Common myeloid progenitor, CD34-positive (primary cell): Measurements from ENCODE around the gene PTPRN2.

Experiments used
- CTCF ChIA-PET: fragments of 350-600 bp; sonication (Branson Sonifier 250); formaldehyde crosslinking; loops from one replicate; lab custom pipeline; 2021; ENCODE audit warnings: antibody characterized with exemption; lab: Charles Lee
- POLR2A ChIA-PET: fragments of 350-600 bp; sonication (Branson Sonifier 250); formaldehyde crosslinking; loops from one replicate; lab custom pipeline; 2021; ENCODE audit warnings: antibody characterized with exemption; lab: Charles Lee
- DNase-seq, 3 donors: peaks; one replicate each; pipeline versions ENCODE4 v3.0.0 to v3.0.0-alpha.2; 2013
- H3K27ac ChIP-seq, 2 experiments: 1 replicate in 1 of 2; 2 replicates in 1 of 2; pipeline ENCODE4 v1.7.0; 2013; ENCODE audit warnings: inconsistent platforms in 2 of 2, low read length in 2 of 2, mild to moderate bottlenecking in 2 of 2, low read depth in 1 of 2, moderate library complexity in 1 of 2; ENCODE audit not compliant: severe bottlenecking in 2 of 2, insufficient read depth in 1 of 2, poor library complexity in 1 of 2
- H3K27me3 ChIP-seq, 5 experiments: replicated peaks in 2 of 5; 1 replicate in 3 of 5; 2 replicates in 2 of 5; pipeline versions ENCODE4 v1.6.1 to v1.7.0; 2013; ENCODE audit warnings: low read length in 4 of 5, mild to moderate bottlenecking in 2 of 5, moderate library complexity in 2 of 5, inconsistent platforms in 1 of 5; ENCODE audit not compliant: insufficient read depth in 5 of 5, control insufficient read depth in 4 of 5
- H3K36me3 ChIP-seq, 4 experiments: 1 replicate in 2 of 4; 2 replicates in 2 of 4; pipeline versions ENCODE4 v1.6.1 to v1.7.0; 2013; ENCODE audit warnings: low read length in 3 of 4, control low read depth in 1 of 4, mild to moderate bottlenecking in 1 of 4; ENCODE audit not compliant: control insufficient read depth in 4 of 4, insufficient read depth in 4 of 4
- H3K4me1 ChIP-seq, 4 experiments: 1 replicate in 3 of 4; 2 replicates in 1 of 4; pipeline versions ENCODE4 v1.6.1 to v1.7.1; 2013; ENCODE audit warnings: low read length in 3 of 4, mild to moderate bottlenecking in 3 of 4, control low read depth in 1 of 4, inconsistent platforms in 1 of 4, moderate library complexity in 1 of 4; ENCODE audit not compliant: control insufficient read depth in 4 of 4, insufficient read depth in 4 of 4; ENCODE audit errors: control extremely low read depth in 1 of 4
- H3K4me3 ChIP-seq, 7 experiments: 1 replicate in 4 of 7; 2 replicates in 3 of 7; pipeline versions ENCODE4 v1.5.1 to v1.7.0; 2013; ENCODE audit warnings: mild to moderate bottlenecking in 7 of 7, low read length in 6 of 7, moderate library complexity in 6 of 7, inconsistent platforms in 2 of 7, low read depth in 2 of 7, control low read depth in 1 of 7; ENCODE audit not compliant: insufficient read depth in 4 of 7, control insufficient read depth in 1 of 7; ENCODE audit errors: extremely low read depth in 1 of 7
- H3K9me3 ChIP-seq, 5 experiments: 1 replicate in 4 of 5; 2 replicates in 1 of 5; pipeline versions ENCODE4 v1.6.1 to v1.7.1; 2013; ENCODE audit warnings: low read length in 4 of 5, mild to moderate bottlenecking in 2 of 5, inconsistent platforms in 1 of 5, low read depth in 1 of 5, moderate library complexity in 1 of 5; ENCODE audit not compliant: control insufficient read depth in 4 of 5, insufficient read depth in 2 of 5; ENCODE audit errors: control extremely low read depth in 1 of 5
- WGBS: methylation state at CpG from one replicate; pipeline ENCODE4 v1.1.5; 2013; ENCODE audit not compliant: insufficient coverage; 5-methylcytosine and 5-hydroxymethylcytosine counted together

PTPRN2 gene

DNA sequence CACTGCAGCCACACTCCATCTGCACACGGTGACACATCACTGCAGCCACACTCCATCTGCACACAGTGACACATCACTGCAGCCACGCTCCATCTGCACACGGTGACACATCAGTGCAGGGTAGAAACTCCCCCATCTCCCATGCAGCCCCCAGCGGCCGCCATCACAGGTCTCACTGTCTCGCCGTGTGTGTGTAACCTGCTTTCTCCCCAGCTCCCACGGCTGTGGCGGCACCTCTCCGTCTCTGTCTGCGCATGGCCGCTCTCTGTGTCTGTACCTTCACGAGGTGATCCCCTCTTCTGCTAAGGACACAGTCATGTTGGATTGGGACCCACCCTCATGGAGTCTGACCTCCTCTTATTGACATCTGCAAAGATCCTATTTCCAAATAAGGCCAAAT, 527.4 kb downstream of the PTPRN2 start:
- H3K9me3 ChIP-seq, result peaks cover 0 to 30% (median 6%) of the 10 kb centered on the region in 5 experiments

GRCh38 chr7:158057446-158057845, 530.2 kb downstream of the PTPRN2 start:
- peaks cover 0 to 30% (median 6%) of the 10 kb centered on the region in 5 experiments for H3K9me3 ChIP-seq
- no peak for DNase-seq
- no peaks in the 10 kb centered on the region for H3K27me3 ChIP-seq
- H3K4me3 ChIP-seq, result no peak overlapping the region
- H3K27ac ChIP-seq, result no peak overlapping the region
- CTCF ChIA-PET, result no interaction called here
- H3K36me3 ChIP-seq, result no peaks in the 10 kb centered on the region
- POLR2A ChIA-PET, result no interaction called here
- WGBS, result 95% methylated on average over 7 of the region's 8 CpGs
- H3K4me1 ChIP-seq, result no peaks in the 10 kb centered on the region

More for the DNA sequence above, 527.4 kb downstream of the PTPRN2 start:
- Histone ChIP-seq H3K4me1 (no peaks in the 10 kb centered on the region), H3K36me3 (no peaks in the 10 kb centered on the region), H3K27me3 (no peaks in the 10 kb centered on the region), H3K4me3 (no peak overlapping the region), H3K27ac (no peak overlapping the region)
- no peak for DNase-seq
- CTCF ChIA-PET, result no interaction called here
- 97% methylated on average over 10 of the region's 13 CpGs for WGBS
- POLR2A ChIA-PET, result no interaction called here

DNA sequence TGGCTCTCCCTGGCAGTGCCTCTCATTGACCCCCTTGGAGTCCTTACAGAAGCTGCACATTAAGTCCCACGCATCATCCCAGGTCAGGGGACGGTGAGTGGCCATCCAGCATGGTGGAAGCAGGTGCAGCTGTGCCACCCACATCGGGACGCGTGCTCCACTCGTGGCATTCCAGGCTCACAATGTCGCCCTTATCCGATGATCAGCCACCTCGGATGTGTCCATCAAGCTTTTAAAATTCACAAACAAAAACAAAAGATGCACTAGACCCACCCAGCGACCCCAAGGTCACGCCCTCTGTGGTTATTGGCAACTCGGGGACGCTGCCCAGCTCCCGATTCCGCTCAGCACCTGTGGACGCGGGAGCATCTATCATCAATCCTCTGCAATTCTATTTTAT, 530.9 kb downstream of the PTPRN2 start:
- ChIA-PET POLR2A (no interaction called here), CTCF (no interaction called here)
- Histone ChIP-seq H3K27me3 (no peaks in the 10 kb centered on the region), H3K4me1 (no peaks in the 10 kb centered on the region), H3K9me3 (peaks cover 0 to 27% (median 3%) of the 10 kb centered on the region in 5 experiments), H3K27ac (no peak overlapping the region), H3K36me3 (no peaks in the 10 kb centered on the region), H3K4me3 (no peak overlapping the region)
- no peak for DNase-seq
- WGBS, result 93% methylated on average over 15 of the region's 17 CpGs

DNA sequence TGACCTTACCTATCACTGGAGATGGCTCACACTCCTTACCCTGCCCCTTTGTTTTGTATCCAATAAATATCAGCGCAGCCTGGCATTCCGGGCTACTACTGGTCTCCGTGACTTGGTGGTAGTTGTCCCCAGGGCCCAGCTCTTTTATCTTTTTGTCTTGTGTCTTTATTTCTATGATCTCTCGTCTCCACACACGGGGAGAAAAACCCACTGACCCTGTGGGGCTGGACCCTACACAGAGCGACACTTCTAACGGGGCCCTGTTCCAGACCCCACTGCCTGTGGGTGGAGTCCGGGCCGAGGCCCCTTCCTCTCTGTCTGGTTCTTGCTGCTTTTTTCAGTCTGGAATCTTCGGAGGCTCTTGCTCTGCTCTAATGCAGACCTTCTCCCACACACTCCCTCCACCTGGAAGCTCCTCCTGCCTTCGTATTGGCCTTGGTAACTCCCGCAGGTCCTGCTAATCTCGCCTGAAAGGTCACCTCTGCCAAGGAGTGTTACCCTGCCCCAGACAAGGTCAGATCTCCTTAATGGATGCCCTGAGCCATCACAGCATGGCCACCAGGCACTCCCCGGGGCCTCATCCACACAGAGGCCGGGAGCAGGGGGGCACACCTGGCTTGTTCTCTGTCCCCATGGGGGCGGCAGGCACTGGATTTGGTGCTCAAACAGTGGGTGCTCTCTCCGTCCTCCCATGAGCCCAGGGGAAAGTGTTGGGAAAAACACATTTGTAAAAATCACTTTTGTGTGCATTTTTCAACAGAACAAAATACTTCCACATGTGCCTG, 531.7 kb downstream of the PTPRN2 start:
- WGBS, result 91% methylated on average over 17 of the region's 17 CpGs
- DNase-seq, result no peak
- ChIA-PET POLR2A (no interaction called here), CTCF (no interaction called here)
- peaks cover 0 to 19% (median 0%) of the 10 kb centered on the region in 5 experiments for H3K9me3 ChIP-seq
- H3K4me1 ChIP-seq, result no peaks in the 10 kb centered on the region
- H3K27ac ChIP-seq, result no peak overlapping the region
- H3K4me3 ChIP-seq, result no peak overlapping the region
- no peaks in the 10 kb centered on the region for H3K27me3 ChIP-seq
- H3K36me3 ChIP-seq, result no peaks in the 10 kb centered on the region

GRCh38 chr7:158054611-158055010, 533.0 kb downstream of the PTPRN2 start:
- Histone ChIP-seq H3K27ac (no peak overlapping the region), H3K36me3 (no peaks in the 10 kb centered on the region), H3K27me3 (no peaks in the 10 kb centered on the region), H3K4me3 (no peak overlapping the region), H3K4me1 (no peaks in the 10 kb centered on the region), H3K9me3 (peaks cover 0 to 12% (median 0%) of the 10 kb centered on the region in 5 experiments)
- ChIA-PET POLR2A (no interaction called here), CTCF (no interaction called here)
- WGBS, result 95% methylated on average over 8 of the region's 11 CpGs
- DNase-seq, result no peak

DNA sequence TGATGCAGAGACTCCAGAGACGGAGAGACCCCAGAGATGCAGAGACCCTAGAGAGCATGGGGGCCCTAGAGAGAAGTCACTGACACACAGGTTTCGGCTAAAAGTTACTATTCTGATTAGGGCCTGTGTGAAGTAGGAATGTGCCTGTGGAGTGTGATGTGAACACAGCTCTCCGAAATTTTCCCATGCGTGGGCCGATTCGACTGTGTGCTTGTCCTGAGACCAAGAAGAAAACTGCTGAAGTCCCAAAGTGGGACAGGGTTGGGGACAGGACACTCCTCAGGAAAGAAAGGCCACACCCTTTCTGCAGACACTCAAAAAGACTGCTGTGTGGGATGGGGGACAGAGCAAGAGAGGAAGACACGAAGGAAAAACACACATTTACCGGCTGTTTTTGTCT, 533.5 kb downstream of the PTPRN2 start:
- Histone ChIP-seq H3K4me3 (no peak overlapping the region), H3K9me3 (peaks cover 0 to 12% (median 0%) of the 10 kb centered on the region in 5 experiments), H3K36me3 (no peaks in the 10 kb centered on the region), H3K27ac (no peak overlapping the region), H3K4me1 (no peaks in the 10 kb centered on the region), H3K27me3 (no peaks in the 10 kb centered on the region)
- 96% methylated on average over 7 of the region's 8 CpGs for WGBS
- POLR2A ChIA-PET, result no interaction called here
- no peak for DNase-seq
- CTCF ChIA-PET, result no interaction called here

DNA sequence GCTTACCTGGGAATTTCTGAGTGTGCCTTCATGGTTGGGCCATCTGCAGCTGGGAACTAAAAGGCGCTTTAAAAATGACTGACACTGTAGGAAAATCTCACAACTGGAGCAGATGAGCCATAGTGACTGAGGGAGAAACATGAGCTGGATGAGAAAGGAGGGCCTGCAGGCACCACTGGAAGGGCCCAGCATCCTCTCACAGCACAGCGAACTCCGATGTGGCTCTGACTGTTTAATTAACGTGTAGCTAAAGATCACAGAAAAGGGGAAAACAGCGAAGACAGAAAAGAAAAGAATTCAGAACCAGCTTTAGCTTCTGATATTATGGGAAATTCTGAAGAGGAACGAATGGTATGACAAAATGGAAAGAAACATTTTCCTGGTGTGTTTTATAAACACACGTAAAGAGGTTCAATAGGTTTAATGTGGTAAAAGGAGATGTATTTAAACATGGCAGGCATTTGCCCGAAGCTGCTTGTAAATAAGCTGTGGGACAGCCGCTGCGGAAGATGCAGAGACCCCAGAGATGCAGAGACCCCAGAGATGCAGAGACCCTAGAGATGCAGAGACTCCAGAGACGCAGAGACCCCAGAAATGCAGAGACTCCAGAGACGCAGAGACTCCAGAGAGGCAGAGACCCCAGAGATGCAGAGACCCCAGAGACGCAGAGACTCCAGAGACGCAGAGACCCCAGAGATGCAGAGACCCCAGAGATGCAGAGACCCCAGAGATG, 534.3 kb downstream of the PTPRN2 start:
- POLR2A ChIA-PET, result no interaction called here
- H3K27me3 ChIP-seq, result no peaks in the 10 kb centered on the region

More for the DNA sequence above, 534.3 kb downstream of the PTPRN2 start:
- Histone ChIP-seq H3K4me3 (no peak overlapping the region), H3K4me1 (no peaks in the 10 kb centered on the region), H3K36me3 (no peaks in the 10 kb centered on the region), H3K27ac (no peak overlapping the region), H3K9me3 (peaks cover 0 to 12% (median 0%) of the 10 kb centered on the region in 5 experiments)
- WGBS, result 91% methylated on average over 12 of the region's 14 CpGs
- DNase-seq, result no peak
- CTCF ChIA-PET, result interaction anchor here (0.7 kb wide), 1 partner anchor 59 kb away, joined by 3 read pairs; no protein-coding TSS in a partner anchor
